ENCODE results near the gene AKT1S1.

GRCh38 chr19:49863935-49864320 is 13.2 kb downstream of the AKT1S1 start:
- no peak for TF ChIP-seq POLR2A (IDR thresholded peaks at IDR 0.05)
- no peak for TF ChIP-seq CTCF (IDR thresholded peaks at IDR 0.05)
